Mesendoderm (in vitro differentiated cells): Measurements from ENCODE around the gene NCOA6.

Experiments used
- DNase-seq: peaks from one replicate; pipeline ENCODE4 v3.0.0; 2013
- H2AK5ac ChIP-seq: 2 replicates; pipeline ENCODE4 v1.6.1; 2013; ENCODE audit warnings: low read length, inconsistent platforms
- H2BK120ac ChIP-seq: 2 replicates; pipeline ENCODE4 v1.6.1; 2013; ENCODE audit warnings: low read depth, mild to moderate bottlenecking, low read length, moderate library complexity, mixed read lengths
- H2BK15ac ChIP-seq: replicated peaks from 2 replicates; pipeline ENCODE4 v1.6.1; 2013; ENCODE audit warnings: low read depth, mild to moderate bottlenecking, moderate library complexity
- H2BK5ac ChIP-seq: 2 replicates; pipeline ENCODE4 v1.6.1; 2013; ENCODE audit warnings: low read length, inconsistent platforms
- H3K18ac ChIP-seq: 2 replicates; pipeline ENCODE4 v1.6.1; 2013; ENCODE audit warnings: mild to moderate bottlenecking, low read length, mixed read lengths
- H3K23ac ChIP-seq: one replicate; pipeline ENCODE4 v1.6.1; 2013; ENCODE audit warnings: low read length
- H3K27ac ChIP-seq: 2 replicates; pipeline ENCODE4 v1.5.1; 2013; ENCODE audit warnings: low read depth, mild to moderate bottlenecking, inconsistent platforms, low read length, moderate library complexity
- H3K27me3 ChIP-seq: 2 replicates; pipeline ENCODE4 v1.6.1; 2013; ENCODE audit warnings: low read length, control low read depth, mild to moderate bottlenecking, inconsistent platforms; ENCODE audit not compliant: insufficient read depth, poor library complexity
- H3K36me3 ChIP-seq: 2 replicates; pipeline ENCODE4 v1.6.1; 2013; ENCODE audit warnings: low read length, inconsistent platforms; ENCODE audit not compliant: control insufficient read depth, insufficient read depth
- H3K4ac ChIP-seq: one replicate; pipeline ENCODE4 v1.6.1; 2013; ENCODE audit warnings: low read depth, mild to moderate bottlenecking, low read length, moderate library complexity
- H3K4me1 ChIP-seq: 2 replicates; pipeline ENCODE4 v1.6.1; 2013; ENCODE audit warnings: low read depth, low read length, inconsistent platforms; ENCODE audit not compliant: control insufficient read depth
- H3K4me2 ChIP-seq: 2 replicates; pipeline ENCODE4 v1.6.1; 2013; ENCODE audit warnings: low read length
- H3K4me3 ChIP-seq: 2 replicates; pipeline ENCODE4 v1.5.1; 2013; ENCODE audit warnings: mild to moderate bottlenecking, low read length
- H3K56ac ChIP-seq: one replicate; pipeline ENCODE4 v1.6.1; 2013; ENCODE audit warnings: low read length
- H3K79me1 ChIP-seq: 2 replicates; pipeline ENCODE4 v1.6.1; 2013; ENCODE audit warnings: low read length, inconsistent platforms
- H3K79me2 ChIP-seq: 2 replicates; pipeline ENCODE4 v1.6.1; 2013; ENCODE audit warnings: mild to moderate bottlenecking, low read length; ENCODE audit not compliant: control insufficient read depth, insufficient read depth
- H3K9ac ChIP-seq: 2 replicates; pipeline ENCODE4 v1.6.1; 2013; ENCODE audit warnings: low read length, inconsistent platforms
- H4K5ac ChIP-seq: one replicate; pipeline ENCODE4 v1.6.1; 2013; ENCODE audit warnings: low read length
- H4K8ac ChIP-seq: one replicate; pipeline ENCODE4 v1.6.1; 2013; ENCODE audit warnings: low read depth, mild to moderate bottlenecking, control low read depth, low read length, moderate library complexity
- WGBS: extraction: QIAGEN DNeasy Blood & Tissue Kit; methylation state at CpG from one replicate; pipeline ENCODE4 v1.1.7; 2013; ENCODE audit warnings: low lambda C conversion rate, missing lambda C conversion rate; ENCODE audit not compliant: insufficient coverage; ENCODE audit errors: extremely low coverage; 5-methylcytosine and 5-hydroxymethylcytosine counted together

The NCOA6 gene

GRCh38 chr20:34703424-34704176 lies 121.9 kb downstream of the NCOA6 start:
- Histone ChIP-seq H3K23ac (no peak overlapping the region), H3K79me1 (no peaks in the 10 kb centered on the region), H3K4ac (no peak overlapping the region), H3K4me1 (no peaks in the 10 kb centered on the region), H2BK5ac (no peak overlapping the region), H3K79me2 (no peaks in the 10 kb centered on the region), H3K27ac (no peak overlapping the region), H3K56ac (peak overlapping the region; percentile 96), H3K4me3 (peak overlapping the region; percentile 80), H4K8ac (no peak overlapping the region), H2AK5ac (no peak overlapping the region), H2BK15ac (no peak overlapping the region), H3K4me2 (peak overlapping the region; percentile 100), H3K27me3 (no peaks in the 10 kb centered on the region), H3K36me3 (no peaks in the 10 kb centered on the region), H3K9ac (peak overlapping the region; percentile 92), H3K18ac (peak overlapping the region; percentile 20), H4K5ac (no peak overlapping the region), H2BK120ac (no peak overlapping the region)
- WGBS: no CpG with 5 or more reads among the region's 38 CpGs
- peak; percentile 55 for DNase-seq

GRCh38 chr20:34703061-34703423 lies 122.4 kb downstream of the NCOA6 start:
- no peak for DNase-seq
- H2AK5ac ChIP-seq: no peak overlapping the region
- no peak overlapping the region for H2BK15ac ChIP-seq
- H3K23ac ChIP-seq: peak overlapping the region; percentile 80
- H3K9ac ChIP-seq: peak overlapping the region; percentile 92
- H2BK5ac ChIP-seq: no peak overlapping the region
- H3K56ac ChIP-seq: no peak overlapping the region
- no peaks in the 10 kb centered on the region for H3K4me1 ChIP-seq
- H3K79me1 ChIP-seq: no peaks in the 10 kb centered on the region
- no peak overlapping the region for H3K27ac ChIP-seq
- no peak overlapping the region for H3K18ac ChIP-seq
- no CpG with 5 or more reads among the region's 3 CpGs for WGBS
- no peak overlapping the region for H2BK120ac ChIP-seq
- H3K4me3 ChIP-seq: no peak overlapping the region
- H3K27me3 ChIP-seq: no peaks in the 10 kb centered on the region
- H3K4ac ChIP-seq: no peak overlapping the region
- H4K5ac ChIP-seq: no peak overlapping the region
- H4K8ac ChIP-seq: no peak overlapping the region
- H3K79me2 ChIP-seq: no peaks in the 10 kb centered on the region
- no peak overlapping the region for H3K4me2 ChIP-seq
- no peaks in the 10 kb centered on the region for H3K36me3 ChIP-seq

GRCh38 chr20:34701405-34702085 lies 123.9 kb downstream of the NCOA6 start:
- Histone ChIP-seq H3K79me2 (no peaks in the 10 kb centered on the region), H3K79me1 (no peaks in the 10 kb centered on the region), H3K23ac (no peak overlapping the region), H2BK120ac (no peak overlapping the region), H2AK5ac (no peak overlapping the region), H3K4me3 (no peak overlapping the region), H3K4ac (no peak overlapping the region), H3K56ac (no peak overlapping the region), H2BK15ac (no peak overlapping the region), H3K27ac (no peak overlapping the region), H3K4me1 (no peaks in the 10 kb centered on the region), H3K18ac (no peak overlapping the region), H3K36me3 (no peaks in the 10 kb centered on the region), H4K8ac (no peak overlapping the region), H4K5ac (no peak overlapping the region), H3K27me3 (no peaks in the 10 kb centered on the region), H2BK5ac (no peak overlapping the region), H3K4me2 (no peak overlapping the region), H3K9ac (no peak overlapping the region)
- no peak for DNase-seq
- WGBS: no CpG with 5 or more reads among the region's 6 CpGs

- H3K79me1 ChIP-seq: no peaks in the 10 kb centered on the region
- H3K36me3 ChIP-seq: no peaks in the 10 kb centered on the region
- no peak overlapping the region for H3K18ac ChIP-seq
- H2BK120ac ChIP-seq: no peak overlapping the region
- H3K27me3 ChIP-seq: no peaks in the 10 kb centered on the region
- no peak overlapping the region for H2BK5ac ChIP-seq
- no peak overlapping the region for H3K9ac ChIP-seq
- H3K4me3 ChIP-seq: no peak overlapping the region
- H3K56ac ChIP-seq: no peak overlapping the region
- H3K79me2 ChIP-seq: no peaks in the 10 kb centered on the region
- H2AK5ac ChIP-seq: no peak overlapping the region
- WGBS: no CpG with 5 or more reads among the region's 4 CpGs
- no peak overlapping the region for H3K27ac ChIP-seq
- H3K4me1 ChIP-seq: no peaks in the 10 kb centered on the region
- H3K4me2 ChIP-seq: no peak overlapping the region
- H2BK15ac ChIP-seq: no peak overlapping the region
- H4K5ac ChIP-seq: no peak overlapping the region
- no peak overlapping the region for H3K4ac ChIP-seq
- H3K23ac ChIP-seq: no peak overlapping the region
- H4K8ac ChIP-seq: no peak overlapping the region
- DNase-seq: no peak
Measured at GRCh38 chr20:34693414-34693813, 132.0 kb downstream of the NCOA6 start.

- Histone ChIP-seq H2AK5ac (no peak overlapping the region), H3K56ac (no peak overlapping the region), H2BK5ac (no peak overlapping the region), H3K27me3 (no peaks in the 10 kb centered on the region), H2BK15ac (no peak overlapping the region), H3K79me1 (no peaks in the 10 kb centered on the region), H3K4me1 (no peaks in the 10 kb centered on the region), H3K4me3 (no peak overlapping the region), H3K36me3 (no peaks in the 10 kb centered on the region), H3K18ac (no peak overlapping the region), H4K5ac (no peak overlapping the region), H3K79me2 (no peaks in the 10 kb centered on the region), H3K4me2 (no peak overlapping the region), H4K8ac (no peak overlapping the region), H3K23ac (no peak overlapping the region), H3K9ac (no peak overlapping the region), H2BK120ac (no peak overlapping the region), H3K27ac (no peak overlapping the region), H3K4ac (no peak overlapping the region)
- WGBS: no CpG with 5 or more reads among the region's 3 CpGs
- no peak for DNase-seq
Measured at GRCh38 chr20:34691838-34692237, 133.6 kb downstream of the NCOA6 start.
